Epithelial cell of proximal tubule (primary cell): ENCODE measurements around the gene PIEZO2. TPM values are rescaled to one million over a fixed set of nuclear protein-coding genes. Genes with fewer than 3 reads are reported as not detected.

Experiments
- DNase-seq: peaks from one replicate; pipeline ENCODE4 v3.0.0-alpha.2; 2011; ENCODE audit warnings: low read depth
- H3K4me3 ChIP-seq: 2 replicates; pipeline ENCODE4 v1.5.1; 2011; ENCODE audit warnings: low read depth, mild to moderate bottlenecking, low read length
- CTCF ChIP-seq: conservative IDR thresholded peaks from 2 replicates; pipeline ENCODE4 v1.5.1; 2012; ENCODE audit warnings: low read depth, mild to moderate bottlenecking, low read length
- total RNA-seq: library from RNA; depleted of rRNA; stranded (reverse); fragments of >200 nt; gene quantifications from 2 replicates; pipeline ENCODE4 v1.2.3, GENCODE V29; 2015

PIEZO2 gene
- total RNA-seq, 1 donor from 2014 or later, result 7.5 TPM

- no peak for TF ChIP-seq CTCF
- no peak overlapping the region for H3K4me3 ChIP-seq
- no peak for DNase-seq
Observed at GRCh38 chr18:11081009-11081532, 68.3 kb downstream of the PIEZO2 start.

DNA sequence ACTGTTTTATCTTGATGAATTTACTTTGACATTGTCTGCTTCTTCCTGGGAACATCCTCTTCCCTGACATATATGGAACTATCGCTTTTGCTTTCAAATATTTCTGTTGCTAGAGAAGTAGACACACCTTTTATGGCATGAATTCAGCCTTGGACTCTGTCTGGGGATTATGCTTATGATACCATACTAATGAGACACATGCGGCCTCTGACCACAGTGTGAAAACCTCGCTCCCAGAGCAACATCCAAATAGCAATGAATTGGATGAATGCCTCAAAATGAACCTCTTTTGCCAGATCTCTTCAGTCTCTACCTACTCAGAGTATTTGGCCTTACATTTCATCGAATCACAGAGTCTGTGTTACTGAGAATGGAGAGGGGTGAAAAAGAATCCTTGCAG is 70.9 kb downstream of the PIEZO2 start:
- no peak for DNase-seq
- TF ChIP-seq CTCF, result no peak
- no peak overlapping the region for H3K4me3 ChIP-seq

GRCh38 chr18:11077548-11078187 is 71.7 kb downstream of the PIEZO2 start:
- DNase-seq, result no peak
- H3K4me3 ChIP-seq, result no peak overlapping the region
- TF ChIP-seq CTCF, result no peak

GRCh38 chr18:11074889-11075288 is 74.5 kb downstream of the PIEZO2 start:
- TF ChIP-seq CTCF, result no peak
- DNase-seq, result no peak
- no peak overlapping the region for H3K4me3 ChIP-seq

DNA sequence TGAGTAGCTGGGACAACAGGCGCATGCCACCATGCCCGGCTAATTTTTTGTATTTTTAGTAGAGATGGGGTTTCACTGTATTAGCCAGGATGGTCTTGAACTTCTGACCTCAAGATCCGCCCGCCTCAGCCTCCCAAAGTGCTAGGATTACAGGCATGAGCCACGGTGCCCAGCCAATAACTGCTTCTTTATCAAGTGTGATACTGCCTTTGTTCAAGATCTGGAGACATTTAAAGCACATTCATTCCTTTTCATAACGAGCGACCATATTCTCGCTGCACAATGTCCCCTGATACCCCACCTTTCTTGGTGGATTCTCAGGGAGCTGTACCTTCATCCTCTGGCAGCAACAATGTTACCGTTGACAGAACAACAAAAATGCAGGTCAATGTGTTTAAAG is 75.4 kb downstream of the PIEZO2 start:
- no peak overlapping the region for H3K4me3 ChIP-seq
- DNase-seq, result no peak
- TF ChIP-seq CTCF, result no peak

GRCh38 chr18:11072632-11073031 is 76.7 kb downstream of the PIEZO2 start:
- H3K4me3 ChIP-seq, result no peak overlapping the region
- DNase-seq, result no peak
- no peak for TF ChIP-seq CTCF

GRCh38 chr18:11071300-11071699 is 78.1 kb downstream of the PIEZO2 start:
- DNase-seq, result no peak
- H3K4me3 ChIP-seq, result no peak overlapping the region
- TF ChIP-seq CTCF, result no peak
